GM12864 (cell line): ENCODE results near the gene GYPC.

ENCODE experiments used
- DNase-seq: peaks from one replicate; pipeline ENCODE4 v3.0.0-alpha.2; 2011; ENCODE audit warnings: low read depth
- H3K4me3 ChIP-seq: 2 replicates; pipeline ENCODE4 v1.5.1; 2011; ENCODE audit warnings: mild to moderate bottlenecking, low read depth, low read length, control low read depth
- TF ChIP-seq, protein P1 (sequence below): IDR thresholded peaks from 2 replicates; pipeline ENCODE4 v1.5.1; 2011; ENCODE audit warnings: low read depth, mild to moderate bottlenecking, moderate library complexity, low read length, control low read depth, inconsistent platforms; ENCODE audit errors: missing control alignments

The GYPC gene

DNA sequence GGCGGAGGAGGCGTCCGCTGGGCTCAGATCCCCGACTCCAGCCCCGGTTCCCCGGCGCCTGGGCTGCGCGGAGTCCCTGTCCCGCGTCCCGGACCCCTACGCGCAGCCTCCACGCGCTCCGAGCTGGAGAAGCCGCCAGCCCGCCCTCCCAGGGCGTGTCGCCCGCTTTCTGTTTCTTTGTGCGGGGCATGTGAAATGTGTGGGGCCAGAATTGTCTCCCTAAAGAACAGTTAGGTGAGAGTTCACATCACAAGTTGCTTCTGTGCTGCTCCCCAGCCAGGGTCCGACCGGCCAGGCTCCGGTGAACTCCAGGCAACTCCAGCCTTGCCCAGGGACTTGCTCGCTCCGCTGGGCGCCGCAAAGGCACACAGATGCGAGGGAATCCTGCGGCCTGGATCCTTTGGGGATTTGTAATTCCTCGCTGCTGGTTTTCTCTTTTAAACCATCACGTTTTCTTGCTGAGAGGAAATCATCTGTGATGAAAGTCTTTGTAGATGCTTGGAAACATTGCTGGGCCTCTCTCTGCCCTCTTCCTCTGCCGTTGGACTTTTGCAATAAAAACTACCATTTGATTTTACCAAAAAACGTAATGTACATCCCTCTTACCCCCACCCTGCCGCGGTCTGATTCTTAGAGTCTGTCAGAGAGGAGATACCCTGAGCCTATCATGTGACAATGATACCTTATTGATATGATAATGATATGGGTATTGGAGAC, 631 bp downstream of the GYPC start:
- DNase-seq, result no peak
- TF ChIP-seq, protein P1, sequence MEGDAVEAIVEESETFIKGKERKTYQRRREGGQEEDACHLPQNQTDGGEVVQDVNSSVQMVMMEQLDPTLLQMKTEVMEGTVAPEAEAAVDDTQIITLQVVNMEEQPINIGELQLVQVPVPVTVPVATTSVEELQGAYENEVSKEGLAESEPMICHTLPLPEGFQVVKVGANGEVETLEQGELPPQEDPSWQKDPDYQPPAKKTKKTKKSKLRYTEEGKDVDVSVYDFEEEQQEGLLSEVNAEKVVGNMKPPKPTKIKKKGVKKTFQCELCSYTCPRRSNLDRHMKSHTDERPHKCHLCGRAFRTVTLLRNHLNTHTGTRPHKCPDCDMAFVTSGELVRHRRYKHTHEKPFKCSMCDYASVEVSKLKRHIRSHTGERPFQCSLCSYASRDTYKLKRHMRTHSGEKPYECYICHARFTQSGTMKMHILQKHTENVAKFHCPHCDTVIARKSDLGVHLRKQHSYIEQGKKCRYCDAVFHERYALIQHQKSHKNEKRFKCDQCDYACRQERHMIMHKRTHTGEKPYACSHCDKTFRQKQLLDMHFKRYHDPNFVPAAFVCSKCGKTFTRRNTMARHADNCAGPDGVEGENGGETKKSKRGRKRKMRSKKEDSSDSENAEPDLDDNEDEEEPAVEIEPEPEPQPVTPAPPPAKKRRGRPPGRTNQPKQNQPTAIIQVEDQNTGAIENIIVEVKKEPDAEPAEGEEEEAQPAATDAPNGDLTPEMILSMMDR, result no peak
- peak overlapping the region; percentile 80 for H3K4me3 ChIP-seq

DNA sequence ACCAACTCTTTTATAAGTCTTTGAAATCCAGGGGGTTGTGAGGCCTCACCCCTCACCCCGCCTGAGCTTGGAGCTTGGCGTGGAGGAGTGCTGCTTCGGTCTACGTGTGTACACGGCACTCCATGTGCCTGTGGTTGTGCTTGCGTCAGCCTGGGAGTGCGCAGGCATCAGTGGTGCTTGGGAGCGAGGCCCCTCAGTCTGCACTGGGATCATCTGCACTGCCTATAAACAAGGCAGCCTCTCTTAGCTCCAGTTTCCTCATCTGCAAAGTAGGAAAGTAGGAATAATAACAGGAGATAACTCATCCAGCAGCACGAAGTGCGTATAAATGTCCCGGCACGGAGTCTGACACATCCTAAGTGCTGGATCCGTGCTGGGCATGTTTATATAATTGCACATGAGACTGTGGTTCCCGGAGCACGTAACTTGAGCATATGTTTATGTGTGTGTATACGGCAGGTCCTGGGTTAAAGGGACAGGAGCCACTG, 1.2 kb downstream of the GYPC start:
- no peak for DNase-seq
- TF ChIP-seq, protein P1, result no peak
- H3K4me3 ChIP-seq, result peak overlapping the region; percentile 80

DNA sequence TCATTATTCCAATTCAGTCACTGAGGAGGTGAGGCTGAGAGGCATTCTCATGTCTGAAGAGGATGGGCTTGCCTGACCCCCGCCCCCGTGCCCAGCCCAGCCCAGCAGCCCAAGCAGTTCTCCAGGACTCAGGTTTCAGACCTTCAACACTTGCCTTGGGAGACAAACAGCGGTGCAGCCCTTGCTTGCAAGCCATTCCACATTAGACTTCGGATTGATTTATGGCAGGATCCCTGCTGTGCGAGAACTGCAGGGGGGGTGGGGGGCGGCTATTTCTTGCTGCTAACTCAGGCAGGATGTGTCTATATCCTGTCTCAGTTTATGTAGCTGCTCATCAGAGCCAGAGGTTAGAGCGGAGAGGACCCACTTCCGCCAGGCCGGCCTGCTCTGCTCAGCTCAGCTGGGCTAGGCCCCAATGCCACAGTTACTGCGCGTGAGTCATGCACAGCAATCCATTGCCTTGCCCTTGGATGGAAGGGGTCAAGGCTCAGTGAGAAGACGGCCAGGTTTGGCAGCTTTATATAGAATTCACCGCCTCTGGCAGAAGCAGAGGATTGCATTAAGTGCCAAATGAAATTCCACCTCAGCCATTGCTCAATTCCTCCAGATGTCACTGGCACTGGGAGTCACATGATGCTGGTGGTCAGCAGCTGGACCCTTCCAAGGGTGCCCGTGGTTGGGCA, 1.8 kb downstream of the GYPC start:
- peak overlapping the region; percentile 80 for H3K4me3 ChIP-seq

DNA sequence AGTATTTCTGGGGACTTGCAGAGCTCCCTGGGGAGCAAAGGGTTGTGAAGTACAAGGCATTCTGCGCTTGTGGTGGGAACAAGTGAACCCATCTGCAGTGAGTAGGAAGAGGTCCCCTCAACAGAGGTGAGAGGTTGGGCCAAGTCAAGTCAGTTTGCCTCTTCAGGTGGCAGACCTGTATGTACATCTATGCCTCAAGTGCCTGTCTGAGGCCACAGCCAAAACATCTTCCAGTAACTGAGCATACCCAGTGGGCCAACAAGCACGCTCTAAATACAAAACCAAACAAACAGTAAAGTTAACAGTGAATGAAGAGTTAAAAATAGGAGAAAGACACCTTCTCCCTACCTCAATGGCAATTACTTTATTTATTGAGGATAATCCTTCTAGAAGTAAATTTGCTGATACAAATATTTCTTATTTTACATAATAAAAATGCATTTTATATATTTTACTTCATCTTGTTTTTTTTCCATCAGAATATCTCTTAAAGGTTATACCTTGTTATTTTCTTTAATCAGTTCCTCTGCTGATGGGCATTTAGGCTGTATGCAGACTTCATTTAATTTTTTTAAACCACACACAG, 2.5 kb downstream of the GYPC start:
- TF ChIP-seq, protein P1, result no peak
- no peak for DNase-seq
- peak overlapping the region; percentile 80 for H3K4me3 ChIP-seq

More for the DNA sequence above, 1.8 kb downstream of the GYPC start:
- peak; percentile 75 for DNase-seq
- TF ChIP-seq, protein P1, result no peak

DNA sequence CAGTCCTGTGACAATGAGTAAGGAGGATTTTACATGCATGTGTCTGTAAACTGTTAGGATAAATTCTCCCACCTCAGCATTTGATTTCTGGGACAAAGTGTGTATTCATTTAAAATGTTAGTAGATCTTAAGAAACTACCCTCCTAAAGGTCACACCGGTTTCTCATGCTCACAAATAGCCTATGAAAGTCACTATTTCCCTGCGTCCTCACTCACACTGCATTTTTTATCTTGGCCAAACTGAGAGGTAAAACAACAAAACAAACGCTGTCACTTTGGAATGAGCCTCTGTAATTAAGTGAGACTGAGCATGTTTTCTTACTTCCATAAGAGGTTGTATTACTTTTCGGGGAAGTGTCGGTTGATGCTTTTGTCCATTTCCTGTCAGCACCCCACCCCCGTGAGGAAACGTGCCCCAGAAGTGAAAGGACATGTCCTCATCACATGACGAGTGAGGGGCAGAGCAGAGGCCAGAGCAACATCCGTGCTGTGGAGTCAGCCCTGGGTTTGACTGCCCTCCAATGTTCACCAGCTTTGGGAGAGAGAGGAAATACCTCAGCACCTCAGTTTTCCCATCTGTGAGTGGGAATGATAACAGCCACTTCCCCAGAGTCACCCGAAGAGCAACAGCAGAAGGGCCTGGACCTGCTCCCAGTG, 3.1 kb downstream of the GYPC start:
- TF ChIP-seq, protein P1, result no peak
- peak overlapping the region; percentile 41 for H3K4me3 ChIP-seq
- DNase-seq, result peak; percentile 69

- TF ChIP-seq, protein P1, result no peak
- DNase-seq, result no peak
- H3K4me3 ChIP-seq, result peak overlapping the region; percentile 41
Measured at GRCh38 chr2:126659562-126660467, 3.9 kb downstream of the GYPC start.
